ENCODE results near the gene CTSZ. TPM values are rescaled to one million over a fixed set of nuclear protein-coding genes. Genes with fewer than 3 reads are reported as not detected.

CTSZ gene
- total RNA-seq, 1 donor from 2014 or later, result 277 TPM

- no peak for DNase-seq (ENCODE audit: low spot score)
Measured at GRCh38 chr20:59001068-59001448, 6.0 kb downstream of the CTSZ start.

GRCh38 chr20:59000326-59000725, 6.7 kb downstream of the CTSZ start:
- no peak for DNase-seq (ENCODE audit: low spot score)

GRCh38 chr20:58998656-58999055, 8.4 kb downstream of the CTSZ start:
- DNase-seq (ENCODE audit: low spot score), result no peak

- no peak for DNase-seq (ENCODE audit: low spot score)
Measured at GRCh38 chr20:58997141-58997770, 9.8 kb downstream of the CTSZ start.

- no peak for DNase-seq (ENCODE audit: low spot score)
Measured at GRCh38 chr20:58996226-58996611, 10.8 kb downstream of the CTSZ start.

- DNase-seq (ENCODE audit: low spot score), result no peak
Measured at GRCh38 chr20:58995461-58996225, 11.4 kb downstream of the CTSZ start.

GRCh38 chr20:58994390-58995159, 12.5 kb downstream of the CTSZ start:
- no peak for DNase-seq (ENCODE audit: low spot score)

- peak; percentile 81 for DNase-seq (ENCODE audit: low spot score)
Measured at GRCh38 chr20:58993332-58994248, 13.5 kb downstream of the CTSZ start.

GRCh38 chr20:58992911-58993310, 14.1 kb downstream of the CTSZ start:
- peak; percentile 3 for DNase-seq (ENCODE audit: low spot score)

GRCh38 chr20:58991715-58992114, 15.3 kb downstream of the CTSZ start:
- DNase-seq (ENCODE audit: low spot score), result peak; percentile 43

- DNase-seq (ENCODE audit: low spot score), result peak; percentile 51
Measured at GRCh38 chr20:58990651-58991445, 16.2 kb downstream of the CTSZ start.

- peak; percentile 45 for DNase-seq (ENCODE audit: low spot score)
Measured at GRCh38 chr20:58989196-58989595, 17.9 kb downstream of the CTSZ start.

- DNase-seq (ENCODE audit: low spot score), result peak; percentile 83
Measured at GRCh38 chr20:58988565-58988882, 18.5 kb downstream of the CTSZ start.

- DNase-seq (ENCODE audit: low spot score), result peak; percentile 59
Measured at GRCh38 chr20:58987790-58988564, 19.1 kb downstream of the CTSZ start.

GRCh38 chr20:58986968-58987517, 20.0 kb downstream of the CTSZ start:
- DNase-seq (ENCODE audit: low spot score), result peak; percentile 24

GRCh38 chr20:58986286-58986967, 20.6 kb downstream of the CTSZ start:
- DNase-seq (ENCODE audit: low spot score), result peak; percentile 81

GRCh38 chr20:58985656-58986055, 21.4 kb downstream of the CTSZ start:
- peak; percentile 24 for DNase-seq (ENCODE audit: low spot score)

- peak; percentile 5 for DNase-seq (ENCODE audit: low spot score)
Measured at GRCh38 chr20:58984691-58985090, 22.4 kb downstream of the CTSZ start.

GRCh38 chr20:58983115-58983468, 24.0 kb downstream of the CTSZ start:
- DNase-seq (ENCODE audit: low spot score), result peak; percentile 24
